WTC11 (cell line): ENCODE results near the gene TCP11. TPM values are rescaled to one million over a fixed set of nuclear protein-coding genes. Genes with fewer than 3 reads are reported as not detected.

Source experiments
- ATAC-seq: fragments of 200-7000 bp; cut with Tn5 transposase; 2 replicates; pipeline ENCODE4 v1.10.0; 2021; ENCODE audit warnings: mild to moderate bottlenecking, moderate library complexity
- CTCF ChIA-PET: fragments of 300-600 bp; sonication (Branson Sonifier 250); formaldehyde crosslinking; loops from one replicate; lab custom pipeline; 2021; ENCODE audit warnings: antibody characterized with exemption; lab: Charles Lee
- POLR2A ChIA-PET: fragments of 350-600 bp; sonication (Branson Sonifier 250); formaldehyde crosslinking; loops from one replicate; lab custom pipeline; 2021; ENCODE audit warnings: antibody characterized with exemption; lab: Charles Lee
- DNase-seq: peaks from one replicate; pipeline ENCODE4 v3.0.0; 2021; ENCODE audit warnings: low spot score
- H3K27ac Mint-ChIP-seq: 2 replicates; pipeline ENCODE4 v1.8.0; 2021; ENCODE audit warnings: mixed read lengths
- H3K27me3 Mint-ChIP-seq: 2 replicates; pipeline ENCODE4 v1.8.0; 2021; ENCODE audit warnings: low read depth, mild to moderate bottlenecking, moderate library complexity, mixed read lengths
- H3K36me3 Mint-ChIP-seq: 2 replicates; pipeline ENCODE4 v1.8.0; 2021; ENCODE audit warnings: mixed read lengths
- H3K4me1 Mint-ChIP-seq: 2 replicates; pipeline ENCODE4 v1.8.0; 2022; ENCODE audit warnings: mixed read lengths
- H3K4me3 Mint-ChIP-seq: 2 replicates; pipeline ENCODE4 v1.8.0; 2021; ENCODE audit warnings: mild to moderate bottlenecking, moderate library complexity, mixed read lengths
- H3K9me3 Mint-ChIP-seq: 2 replicates; pipeline ENCODE4 v1.8.0; 2021; ENCODE audit warnings: mixed read lengths
- ATF2 ChIP-seq: sonication (generic); formaldehyde crosslinking; IDR thresholded peaks from 2 replicates; pipeline ENCODE4 v1.8.1; 2022; ENCODE audit warnings: low read depth, missing genetic modification reagents, borderline replicate concordance
- ATF6 ChIP-seq: sonication (generic); formaldehyde crosslinking; IDR thresholded peaks from 2 replicates; pipeline ENCODE4 v1.8.1; 2023; ENCODE audit warnings: mild to moderate bottlenecking, missing genetic modification reagents
- CBFB ChIP-seq: sonication (generic); formaldehyde crosslinking; IDR thresholded peaks from 2 replicates; pipeline ENCODE4 v1.8.1; 2022; ENCODE audit warnings: mild to moderate bottlenecking, low read depth, missing genetic modification reagents
- CTCF ChIP-seq: fragments of 200-600 bp; IDR thresholded peaks from 2 replicates; pipeline ENCODE4 v1.8.0; 2022; ENCODE audit warnings: antibody characterized with exemption
- ETV6 ChIP-seq: sonication (generic); formaldehyde crosslinking; IDR thresholded peaks from 2 replicates; pipeline ENCODE4 v1.8.1; 2022; ENCODE audit warnings: mild to moderate bottlenecking, missing genetic modification reagents
- GTF2I ChIP-seq: fragments of 250-450 bp; sonication (Bioruptor Pico); conservative IDR thresholded peaks from 2 replicates; pipeline ENCODE4 v1.4.0; 2021; ENCODE audit warnings: mild to moderate bottlenecking
- JAZF1 ChIP-seq: fragments of 250-450 bp; sonication (Bioruptor Pico); IDR thresholded peaks from 2 replicates; pipeline ENCODE4 v1.9.0; 2021; ENCODE audit warnings: moderate library complexity, mild to moderate bottlenecking, inconsistent platforms
- NFATC4 ChIP-seq: fragments of 250-450 bp; sonication (Bioruptor Pico); IDR thresholded peaks from 2 replicates; pipeline ENCODE4 v1.9.0; 2021; ENCODE audit warnings: mild to moderate bottlenecking
- NR2C2 ChIP-seq: sonication (generic); formaldehyde crosslinking; IDR thresholded peaks from 2 replicates; pipeline ENCODE4 v1.8.0; 2022; ENCODE audit warnings: mild to moderate bottlenecking, missing genetic modification reagents
- OVOL2 ChIP-seq: fragments of 250-450 bp; sonication (Bioruptor Pico); IDR thresholded peaks from 2 replicates; pipeline ENCODE4 v1.9.0; 2021; ENCODE audit warnings: mild to moderate bottlenecking, borderline replicate concordance
- TCF7 ChIP-seq: sonication (generic); formaldehyde crosslinking; IDR thresholded peaks from 2 replicates; pipeline ENCODE4 v1.8.0; 2022; ENCODE audit warnings: mild to moderate bottlenecking, low read depth, missing genetic modification reagents, moderate library complexity
- TEAD1 ChIP-seq: sonication (generic); formaldehyde crosslinking; IDR thresholded peaks from 2 replicates; pipeline ENCODE4 v1.8.0; 2022; ENCODE audit warnings: mild to moderate bottlenecking, missing genetic modification reagents
- ZBTB43 ChIP-seq: sonication (generic); formaldehyde crosslinking; IDR thresholded peaks from 2 replicates; pipeline ENCODE4 v1.8.1; 2023; ENCODE audit warnings: mild to moderate bottlenecking, missing genetic modification reagents
- ZMAT4 ChIP-seq: fragments of 250-450 bp; sonication (Bioruptor Pico); IDR thresholded peaks from 2 replicates; pipeline ENCODE4 v1.9.0; 2021; ENCODE audit warnings: mild to moderate bottlenecking
- ZNF219 ChIP-seq: sonication (generic); formaldehyde crosslinking; IDR thresholded peaks from 2 replicates; pipeline ENCODE4 v1.8.0; 2023; ENCODE audit warnings: missing genetic modification reagents, mild to moderate bottlenecking, borderline replicate concordance
- ZNF671 ChIP-seq: fragments of 250-450 bp; sonication (Bioruptor Pico); IDR thresholded peaks from 2 replicates; pipeline ENCODE4 v1.8.0; 2021; ENCODE audit warnings: mild to moderate bottlenecking
- total RNA-seq: library from RNA; stranded (reverse); gene quantifications from 3 replicates; pipeline ENCODE4 v1.2.3, GENCODE V29; 2021

TCP11 gene
- total RNA-seq, 1 experiment from 2014 or later, result not detected

- CTCF ChIA-PET, result interaction anchor here (1.0 kb wide), 2 partner anchors 19 to 40 kb away, joined by 3 read pairs; no protein-coding TSS in a partner anchor
- no peak for ATAC-seq
- DNase-seq, result no peak
- TF ChIP-seq ZMAT4 (CRISPR knock-in tag) (no peak), ZNF219 (CRISPR knock-in tag) (no peak), JAZF1 (CRISPR knock-in tag) (no peak), TEAD1 (CRISPR knock-in tag) (no peak)
- Mint-ChIP-seq H3K27ac (no peak overlapping the region), H3K4me3 (no peak overlapping the region), H3K27me3 (peaks cover 13% of the 10 kb centered on the region), H3K9me3 (peaks cover 12% of the 10 kb centered on the region), H3K4me1 (peaks cover 18% of the 10 kb centered on the region), H3K36me3 (no peaks in the 10 kb centered on the region; the same call in 1 of the 2 replicates)
- POLR2A ChIA-PET, result no interaction called here
Measured at GRCh38 chr6:35164868-35165267, 23.7 kb upstream of the TCP11 start.

- DNase-seq (no peak), ATAC-seq (no peak)
- CTCF ChIA-PET, result interaction anchor here (1.0 kb wide), 1 partner anchor 18 kb away, joined by 3 read pairs; no protein-coding TSS in a partner anchor
Measured at GRCh38 chr6:35164277-35164676, 23.1 kb upstream of the TCP11 start.

More at GRCh38 chr6:35164277-35164676, 23.1 kb upstream of the TCP11 start:
- H3K27me3 Mint-ChIP-seq, result peaks cover 15% of the 10 kb centered on the region
- H3K4me1 Mint-ChIP-seq, result peaks cover 18% of the 10 kb centered on the region
- TF ChIP-seq OVOL2 (no peak), ATF2 (no peak), ATF6 (no peak), GTF2I (CRISPR knock-in tag) (no peak), ZBTB43 (no peak), ETV6 (CRISPR knock-in tag) (no peak), NFATC4 (no peak), TCF7 (CRISPR knock-in tag) (no peak), CTCF (no peak), NR2C2 (CRISPR knock-in tag) (no peak), CBFB (CRISPR knock-in tag) (no peak), ZNF671 (no peak)
- peaks cover 7% of the 10 kb centered on the region for H3K9me3 Mint-ChIP-seq
- H3K36me3 Mint-ChIP-seq, result no peaks in the 10 kb centered on the region; the same call in 1 of the 2 replicates
- H3K4me3 Mint-ChIP-seq, result no peak overlapping the region
- POLR2A ChIA-PET, result interaction anchor here (0.6 kb wide), 2 partner anchors 342 to 560 kb away, joined by 3 to 5 read pairs; no protein-coding TSS in a partner anchor
- no peak overlapping the region for H3K27ac Mint-ChIP-seq
